SH-SY5Y (cell line): ENCODE results near the gene CFAP69.

ENCODE experiments used
- GATA2 ChIP-seq: IDR thresholded peaks from 2 replicates; pipeline ENCODE4 v1.6.1; 2011; ENCODE audit warnings: mild to moderate bottlenecking, low read depth, low read length
- GATA3 ChIP-seq: IDR thresholded peaks from 2 replicates; pipeline ENCODE4 v1.6.1; 2011; ENCODE audit warnings: low read depth, mild to moderate bottlenecking, low read length, moderate library complexity

CFAP69 gene

DNA sequence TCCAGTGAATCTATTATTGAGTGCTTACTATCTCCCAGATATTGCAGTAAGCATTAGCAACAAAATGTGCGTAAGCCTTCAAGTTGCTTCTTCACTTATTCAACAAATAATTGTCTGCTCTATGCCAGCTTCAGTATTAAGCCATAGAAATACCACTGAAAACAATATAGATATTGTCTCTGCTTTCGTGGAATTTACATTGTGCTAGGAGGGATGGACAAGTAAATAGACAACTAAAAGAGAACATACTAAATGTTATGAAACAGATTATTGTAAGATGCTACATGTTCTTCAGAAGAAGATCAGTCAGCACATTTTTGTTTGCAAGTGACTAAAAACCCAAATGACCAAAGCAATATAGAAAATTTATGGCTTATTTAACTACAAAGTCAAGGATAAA, 27.3 kb downstream of the CFAP69 start:
- no peak for TF ChIP-seq GATA2
- no peak for TF ChIP-seq GATA3

DNA sequence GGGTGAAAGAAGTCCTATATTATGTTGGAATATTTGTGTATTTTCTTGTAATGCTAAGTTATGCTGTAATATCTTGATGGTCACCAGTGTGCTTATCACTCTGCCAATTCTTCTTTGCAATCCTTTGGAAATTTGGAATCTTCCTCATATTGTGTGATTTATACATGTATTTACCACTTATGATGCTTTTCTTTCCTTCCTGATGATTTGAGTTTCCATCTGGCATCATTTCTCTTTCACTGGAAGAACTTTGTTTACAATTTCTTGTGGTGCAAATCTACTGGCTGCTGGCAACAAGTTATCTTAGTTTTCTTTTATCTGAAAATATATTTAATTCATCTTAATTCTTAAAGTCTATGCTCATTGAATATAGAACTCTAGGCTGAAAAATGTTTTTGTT, 29.2 kb downstream of the CFAP69 start:
- TF ChIP-seq GATA2 (no peak), GATA3 (no peak)

DNA sequence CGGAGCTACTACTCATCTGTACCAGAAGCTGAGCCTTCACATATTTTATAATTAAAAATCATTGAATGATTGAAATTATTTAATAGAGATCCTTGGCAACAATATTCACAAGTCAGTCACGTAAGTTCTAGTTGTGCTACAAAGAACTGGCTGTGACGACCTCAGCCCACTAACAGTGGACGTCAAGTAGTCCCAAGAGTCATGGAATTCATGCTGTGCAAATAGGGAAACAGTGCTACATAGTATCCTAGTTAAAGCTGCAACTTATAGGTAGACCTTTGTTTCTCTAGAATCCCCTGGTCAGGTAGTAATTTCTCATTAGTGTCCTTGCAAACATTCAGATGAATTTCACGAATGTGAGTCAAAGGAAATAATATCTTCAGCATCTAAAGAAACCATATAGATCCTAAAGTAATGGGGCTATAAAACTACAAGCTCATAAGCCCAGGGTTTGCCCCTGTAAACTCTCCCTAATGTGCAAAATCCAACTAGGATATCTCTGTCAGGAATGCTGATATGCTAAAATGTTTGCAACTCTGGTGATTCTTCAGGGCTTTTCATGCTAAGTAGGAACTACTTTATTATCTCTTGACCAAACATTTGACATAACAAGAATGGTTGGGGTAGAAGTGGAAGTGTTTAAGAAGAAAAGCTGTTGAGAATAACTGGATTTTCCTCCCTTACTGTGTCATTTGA, 31.2 kb downstream of the CFAP69 start:
- TF ChIP-seq GATA3, result no peak
- TF ChIP-seq GATA2, result no peak

DNA sequence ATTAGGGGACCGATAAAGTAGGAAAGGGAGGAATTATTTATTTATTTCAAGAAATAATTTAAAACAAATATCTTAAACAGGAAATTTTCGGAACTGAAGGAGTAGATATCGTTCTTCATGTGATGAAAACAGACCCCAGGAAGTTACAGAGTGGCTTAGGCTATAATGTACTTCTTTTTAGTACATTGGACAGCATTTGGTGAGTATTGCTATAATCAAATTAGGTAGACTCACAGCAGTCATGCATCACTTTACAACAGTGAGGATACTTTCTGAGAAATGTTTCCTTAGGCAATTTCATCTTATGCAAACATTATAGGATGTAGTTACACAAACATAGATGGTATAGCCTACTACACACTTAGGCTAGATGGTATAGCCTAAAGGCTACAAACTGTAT, 43.2 kb downstream of the CFAP69 start:
- TF ChIP-seq GATA2, result no peak
- no peak for TF ChIP-seq GATA3

DNA sequence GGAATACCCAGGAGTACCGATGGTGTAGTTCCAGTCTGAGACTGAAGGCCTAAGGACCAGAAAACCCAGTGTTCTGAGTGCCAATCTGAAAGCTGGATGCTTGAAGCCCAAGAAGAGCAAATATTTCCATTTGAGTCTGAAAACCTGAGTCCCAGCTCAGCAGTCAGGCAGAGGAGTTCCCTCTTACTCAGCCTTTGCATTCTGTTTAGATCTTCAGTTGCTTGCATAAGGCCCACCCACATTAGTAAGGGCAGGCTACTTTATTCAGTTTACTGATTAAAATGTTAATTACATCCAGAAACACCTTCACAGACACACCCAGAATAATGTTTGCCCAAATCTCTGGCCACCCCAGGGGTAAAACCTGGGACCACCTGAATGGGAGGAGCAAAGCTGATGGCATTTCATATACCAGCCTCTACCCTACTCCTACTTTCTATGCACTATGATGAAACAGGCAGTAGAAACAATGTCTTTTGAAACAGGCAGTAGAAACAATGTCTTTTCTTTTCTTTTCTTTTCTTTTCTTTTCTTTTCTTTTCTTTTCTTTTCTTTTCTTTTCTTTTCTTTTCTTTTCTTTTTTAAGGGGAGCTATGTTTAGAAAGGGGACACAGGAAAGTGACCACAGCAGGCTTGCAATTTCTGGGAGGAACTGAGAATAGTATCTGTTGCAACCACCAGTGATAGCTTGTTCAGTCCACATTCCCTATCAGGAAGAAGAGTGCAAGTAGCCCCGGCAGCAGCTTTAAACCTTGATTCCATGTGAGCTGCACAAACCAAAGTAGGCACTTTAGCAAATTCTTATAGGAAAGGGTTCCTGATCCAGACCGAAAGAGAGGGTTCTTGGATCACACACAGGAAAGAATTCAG, 45.5 kb downstream of the CFAP69 start:
- no peak for TF ChIP-seq GATA2
- no peak for TF ChIP-seq GATA3

DNA sequence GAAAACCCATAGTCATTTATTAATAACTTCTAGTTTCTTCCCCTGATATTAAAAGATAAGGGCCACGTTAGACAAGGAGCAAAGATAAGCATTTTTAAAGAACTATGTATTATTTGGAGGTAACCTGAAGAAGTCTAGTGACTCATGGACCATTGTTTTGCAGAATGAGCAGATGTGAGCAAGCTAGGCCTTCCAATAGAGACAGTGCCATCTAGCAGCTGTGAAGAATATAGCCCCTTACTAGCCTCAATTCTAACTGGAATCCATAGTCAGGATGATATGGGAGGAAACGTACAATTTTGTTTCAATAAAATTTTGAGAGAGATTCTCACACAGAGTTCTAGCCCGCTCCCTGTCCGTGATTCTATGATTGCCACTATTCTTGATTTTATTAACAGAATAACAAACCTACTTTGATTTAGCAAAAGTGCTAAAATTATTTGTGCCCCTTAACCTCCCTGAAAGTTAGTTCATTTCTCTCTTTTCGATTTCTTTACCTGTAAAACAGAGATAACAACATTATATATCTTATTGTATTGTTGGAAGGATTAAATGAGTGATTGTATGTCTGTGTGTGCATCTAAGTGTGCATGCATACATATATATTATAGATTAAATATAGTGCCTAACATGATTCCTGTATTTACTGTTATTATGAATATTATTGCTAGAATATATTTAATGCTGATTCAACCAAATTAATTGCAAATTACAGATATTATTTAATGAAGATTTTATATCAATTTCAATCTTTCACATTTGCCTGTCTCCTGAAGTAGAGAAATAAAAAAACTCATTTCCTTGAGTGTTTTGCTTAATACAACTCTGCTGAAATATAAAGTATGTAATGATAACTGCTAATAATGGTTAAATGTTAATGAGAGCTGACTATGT, 53.4 kb downstream of the CFAP69 start:
- TF ChIP-seq GATA2 (no peak), GATA3 (no peak)

DNA sequence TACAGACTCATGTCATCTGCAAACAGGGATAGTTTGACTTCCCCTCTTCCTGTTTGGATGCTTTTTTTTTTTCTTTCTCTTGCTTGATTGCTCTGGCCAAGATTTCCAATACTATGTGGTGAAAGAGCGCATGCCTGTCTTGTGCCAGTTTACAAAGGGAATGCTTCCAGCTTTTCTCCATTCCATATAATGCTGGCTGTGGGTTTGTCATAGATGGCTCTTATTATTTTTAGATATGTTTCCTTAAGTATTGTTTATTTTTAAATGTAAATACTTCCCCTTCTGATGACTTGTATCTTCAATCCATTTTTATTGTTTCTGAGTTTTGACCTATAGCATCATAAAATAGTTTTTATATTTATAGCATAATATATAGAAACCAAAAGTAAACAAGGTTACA, 58.3 kb downstream of the CFAP69 start:
- TF ChIP-seq GATA3, result no peak
- no peak for TF ChIP-seq GATA2

DNA sequence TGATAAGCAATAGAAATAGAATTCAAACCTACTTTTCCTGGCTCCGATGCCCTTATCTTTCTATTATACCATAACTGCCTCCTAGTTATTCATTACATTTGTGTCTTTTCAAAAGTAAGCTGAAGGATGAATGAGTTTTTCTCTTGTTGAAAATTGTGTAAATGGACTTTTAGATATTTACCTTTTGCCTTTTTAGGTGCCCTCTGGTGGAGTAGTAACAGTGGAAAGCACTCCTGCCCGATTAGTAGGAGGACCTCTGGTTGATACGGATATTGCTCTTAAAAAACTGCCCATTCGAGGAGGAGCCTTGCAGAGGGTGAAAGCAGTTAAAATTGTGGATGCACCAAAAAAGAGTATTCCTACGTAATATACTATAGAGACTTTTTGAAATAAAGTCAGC, 64.9 kb downstream of the CFAP69 start:
- TF ChIP-seq GATA2, result no peak

DNA sequence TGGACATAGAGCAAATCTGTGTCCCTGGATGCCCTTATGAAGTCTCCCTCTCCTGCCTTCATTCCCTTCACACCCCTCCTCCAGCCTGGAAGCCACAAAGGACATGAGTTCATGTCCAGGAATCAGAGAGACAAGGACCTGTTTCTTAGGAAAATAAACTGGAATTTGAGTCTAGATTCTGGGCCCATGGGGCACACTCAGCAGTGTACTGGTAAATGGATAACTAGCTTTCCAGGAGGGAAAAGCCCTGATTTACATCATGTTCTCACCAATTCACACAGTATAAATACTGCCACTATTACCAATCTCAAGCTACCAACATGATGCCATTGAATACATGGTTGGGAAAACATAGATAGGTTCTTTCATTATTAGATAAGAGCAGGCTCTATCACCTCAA, 66.2 kb downstream of the CFAP69 start:
- TF ChIP-seq GATA3 (no peak), GATA2 (no peak)

DNA sequence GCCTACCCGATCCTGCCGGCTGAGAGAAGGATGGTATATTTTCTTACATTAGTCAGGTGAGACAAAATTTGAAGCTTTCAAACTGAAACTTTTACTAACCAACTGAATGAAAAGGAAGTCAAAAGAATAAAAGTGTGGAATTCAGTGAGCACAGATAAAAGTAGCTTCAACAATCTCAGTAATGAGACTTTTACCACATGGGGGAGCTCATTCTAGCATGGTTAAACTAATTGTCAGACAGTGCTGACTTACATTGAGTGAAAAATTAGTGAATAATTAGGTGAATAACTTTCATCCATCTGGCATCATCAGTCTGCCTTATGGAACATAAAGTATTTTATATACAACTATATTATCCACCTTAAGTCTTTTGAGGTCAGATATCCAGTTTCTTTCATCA, 67.8 kb downstream of the CFAP69 start:
- TF ChIP-seq GATA2 (no peak), GATA3 (no peak)

DNA sequence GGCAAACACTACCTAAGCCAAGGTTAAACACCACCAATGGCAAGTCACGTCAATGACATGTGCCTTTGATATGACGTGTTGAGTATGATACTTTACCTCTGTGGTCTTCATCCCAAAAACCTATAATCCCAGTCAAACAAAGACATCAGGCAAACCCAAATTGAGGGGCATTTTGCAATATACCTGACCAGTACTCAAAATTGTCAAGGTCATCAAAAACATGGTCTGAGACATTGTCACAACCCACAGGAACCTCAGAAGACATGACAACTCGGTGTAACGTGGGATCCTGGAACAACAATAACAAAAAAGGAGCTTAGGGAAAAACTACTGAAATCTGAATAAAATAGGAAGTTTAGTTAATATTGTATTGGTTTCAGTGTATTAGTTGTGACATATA, 68.9 kb downstream of the CFAP69 start:
- TF ChIP-seq GATA2 (no peak), GATA3 (no peak)

DNA sequence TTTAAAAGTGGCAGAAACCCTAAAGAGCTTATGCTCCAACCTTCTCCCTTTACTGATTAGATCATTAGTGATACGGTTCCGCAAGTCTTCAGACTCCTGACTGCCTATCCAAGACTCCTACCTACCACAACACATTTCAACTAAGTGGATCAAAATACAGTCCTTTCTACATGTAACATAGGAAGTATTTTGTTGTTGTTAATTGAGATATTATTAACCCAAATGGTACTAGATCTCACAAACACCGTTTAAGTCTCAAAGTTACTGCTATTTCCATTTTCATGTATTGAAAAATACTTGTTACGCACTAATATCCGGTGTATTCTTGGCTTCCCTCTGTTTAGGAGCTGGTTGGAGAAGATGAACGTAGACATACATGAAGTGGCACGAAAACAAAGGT, 75.0 kb downstream of the CFAP69 start:
- TF ChIP-seq GATA2 (no peak), GATA3 (no peak)

DNA sequence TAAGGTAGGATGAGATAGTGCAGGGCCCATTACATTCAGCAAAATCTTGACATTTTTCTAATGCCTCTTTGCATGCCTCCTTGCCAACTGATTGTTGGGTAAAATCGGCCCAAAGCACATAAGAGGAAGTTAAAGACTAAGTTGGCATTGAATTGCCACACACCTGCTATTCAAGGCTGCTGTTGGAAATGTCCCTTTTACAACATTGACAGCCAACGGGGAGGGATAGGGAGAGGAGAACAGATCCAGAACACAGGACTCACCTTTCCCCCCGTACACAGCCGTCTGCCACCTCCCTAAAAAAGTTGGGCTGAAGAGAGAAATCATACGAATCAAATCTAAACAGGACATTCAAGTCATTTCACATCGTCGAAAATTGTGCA, 75.4 kb downstream of the CFAP69 start:
- no peak for TF ChIP-seq GATA2
- no peak for TF ChIP-seq GATA3

DNA sequence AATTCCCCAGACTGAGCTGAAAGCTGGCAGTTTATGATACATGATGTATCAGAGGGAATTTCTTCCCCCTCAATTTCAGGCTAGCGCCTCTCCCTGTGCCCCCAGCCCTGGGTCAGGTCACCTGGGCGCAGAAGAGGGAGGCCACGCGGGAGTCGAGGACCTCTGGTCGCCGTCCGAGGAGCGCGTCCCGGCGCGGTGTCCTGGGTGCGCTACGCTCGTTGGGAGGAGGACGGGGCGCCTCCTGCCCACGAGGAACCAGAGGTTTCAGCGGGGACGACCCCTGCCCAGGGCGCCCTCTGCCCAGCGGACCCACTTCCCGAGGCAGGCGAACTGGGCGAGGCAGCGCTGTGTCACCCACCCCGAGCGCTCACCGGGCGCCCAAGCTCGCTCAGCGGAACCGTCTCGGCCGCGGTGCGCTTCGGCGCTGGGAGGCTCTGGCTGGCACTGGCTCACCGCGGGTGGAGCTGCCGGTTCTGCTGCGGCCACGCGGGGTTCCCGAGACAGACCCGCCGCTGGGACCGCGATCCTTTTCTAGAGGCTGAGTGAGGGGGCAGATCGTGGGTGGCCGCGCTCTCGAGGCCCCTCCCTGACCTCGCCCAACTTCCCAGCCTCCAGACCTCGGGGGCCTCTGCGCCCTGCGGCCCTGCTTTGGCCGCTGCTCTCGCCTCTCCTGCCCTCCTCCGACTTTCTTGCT, 76.0 kb downstream of the CFAP69 start, which contains the start of gene FAM237B:
FAM237B (minus strand) TSS at position 504 of the 694 bp plus-strand sequence. CDS start 1,556 bp downstream, outside the sequence.
- TF ChIP-seq GATA2 (no peak), GATA3 (no peak)

DNA sequence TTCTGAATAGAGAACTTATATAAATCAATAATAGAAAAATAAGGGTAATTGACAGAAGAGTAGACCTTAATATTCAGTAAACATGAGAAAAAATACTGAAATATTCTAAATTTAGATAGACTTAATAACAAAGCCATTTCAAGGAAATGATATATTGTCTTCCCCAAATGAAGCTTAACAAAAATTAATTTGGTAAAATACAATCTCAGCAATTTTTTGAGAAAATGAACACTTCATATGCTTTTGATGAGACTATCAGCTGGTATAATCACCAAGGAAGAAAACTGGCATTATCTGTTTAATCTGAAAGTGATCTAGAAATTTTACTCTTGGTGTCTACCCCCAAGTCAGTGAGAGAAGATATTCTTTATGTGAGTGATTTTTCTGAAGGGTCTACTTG, 77.9 kb downstream of the CFAP69 start:
- TF ChIP-seq GATA3 (no peak), GATA2 (no peak)
